ENCODE data around the gene CAV1. TPM values are rescaled to one million over a fixed set of nuclear protein-coding genes. Genes with fewer than 3 reads are reported as not detected.

The CAV1 gene
- total and polyA plus RNA-seq, 4 donors = 121 to 616 (median 323) TPM

DNA sequence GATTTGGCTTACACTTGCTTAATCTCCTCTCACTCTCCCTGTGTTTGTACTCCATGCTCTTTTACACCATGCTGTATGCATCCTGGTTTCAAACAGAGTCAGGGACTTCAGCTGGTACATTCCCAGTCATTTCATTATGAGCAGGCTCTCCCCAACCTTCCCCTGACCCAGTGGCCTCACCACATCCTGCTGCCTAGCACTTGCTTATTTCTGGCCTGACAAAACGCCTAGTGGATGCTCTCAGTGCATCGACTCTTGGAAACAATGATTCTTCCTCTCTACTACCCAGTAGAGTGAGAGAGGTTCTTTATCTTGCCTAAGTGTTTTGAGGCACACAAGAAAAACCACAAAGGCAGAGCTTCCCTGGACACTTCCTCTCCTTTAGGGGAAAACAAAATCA is 63.4 kb downstream of the CAV1 start:
- ATAC-seq (ENCODE audit: insufficient read depth, low FRiP score) = no peak
- peak; percentile 29 to 58 (median 31) for DNase-seq

DNA sequence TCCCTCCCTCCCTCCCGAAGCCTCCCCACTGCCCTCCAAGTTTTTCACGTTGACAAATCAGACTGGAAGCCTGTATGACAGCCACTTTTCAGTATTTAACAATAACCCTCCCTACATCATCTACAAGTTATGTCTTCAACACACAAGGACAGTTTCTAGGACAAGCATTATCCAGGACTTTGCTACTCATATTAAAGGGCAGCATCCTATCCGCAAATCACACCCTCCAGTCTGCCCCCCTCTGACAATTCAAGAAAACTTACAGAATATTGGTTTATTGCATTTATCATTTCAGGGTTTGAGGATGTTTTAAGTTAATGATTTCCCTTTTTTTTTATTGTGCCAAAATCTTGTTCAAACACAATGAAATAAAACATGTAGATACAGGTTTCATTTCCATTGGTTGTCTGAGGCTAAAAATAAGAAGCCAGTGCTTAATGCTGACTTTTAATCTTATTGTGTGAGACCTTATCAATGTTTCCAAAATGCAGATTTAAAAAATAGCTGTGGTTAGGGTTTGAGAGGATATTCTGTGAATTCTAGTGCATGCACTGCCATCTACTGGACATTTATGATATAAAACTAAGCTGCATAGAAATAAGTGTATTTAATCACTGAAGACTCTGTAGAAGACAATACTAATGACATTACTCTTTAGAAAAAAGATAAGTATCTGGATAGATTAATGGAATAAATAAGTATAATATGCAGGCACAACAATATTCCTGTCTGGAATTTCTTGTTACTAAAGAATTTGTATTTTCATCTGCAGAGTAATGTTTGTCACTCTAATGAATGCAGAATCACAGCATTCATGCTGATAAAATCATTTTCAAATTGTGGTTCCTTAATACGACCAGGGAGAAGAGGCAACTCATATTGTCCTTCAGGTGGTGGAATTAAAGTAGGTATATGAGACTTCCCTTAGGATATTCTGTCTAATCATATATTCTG is 64.1 kb downstream of the CAV1 start:
- Histone ChIP-seq H3K9me3 (ENCODE audit: control insufficient read depth in 4 of 4, insufficient read depth in 3 of 4, low read length in 3 of 4) (no peaks in the 10 kb centered on the region), H3K36me3 (ENCODE audit: control insufficient read depth in 4 of 4, insufficient read depth in 4 of 4, low read length in 4 of 4) (no peaks in the 10 kb centered on the region), H3K4me1 (ENCODE audit: control insufficient read depth in 5 of 5, insufficient read depth in 5 of 5, low read length in 5 of 5) (peaks cover 5 to 29% (median 13%) of the 10 kb centered on the region in 5 donors), H3K4me3 (no peak overlapping the region), H3K27me3 (ENCODE audit: control insufficient read depth in 3 of 3, insufficient read depth in 3 of 3, low read length in 2 of 3) (no peaks in the 10 kb centered on the region), H3K9ac (ENCODE audit: insufficient read depth in 1 of 2, low read length in 2 of 2) (no peak overlapping the region), H3K27ac (ENCODE audit: low read depth in 1 of 2, low read length in 1 of 2) (peak overlapping the region in 1 of 2 donors; percentile 17)
- TF ChIP-seq, protein P1, sequence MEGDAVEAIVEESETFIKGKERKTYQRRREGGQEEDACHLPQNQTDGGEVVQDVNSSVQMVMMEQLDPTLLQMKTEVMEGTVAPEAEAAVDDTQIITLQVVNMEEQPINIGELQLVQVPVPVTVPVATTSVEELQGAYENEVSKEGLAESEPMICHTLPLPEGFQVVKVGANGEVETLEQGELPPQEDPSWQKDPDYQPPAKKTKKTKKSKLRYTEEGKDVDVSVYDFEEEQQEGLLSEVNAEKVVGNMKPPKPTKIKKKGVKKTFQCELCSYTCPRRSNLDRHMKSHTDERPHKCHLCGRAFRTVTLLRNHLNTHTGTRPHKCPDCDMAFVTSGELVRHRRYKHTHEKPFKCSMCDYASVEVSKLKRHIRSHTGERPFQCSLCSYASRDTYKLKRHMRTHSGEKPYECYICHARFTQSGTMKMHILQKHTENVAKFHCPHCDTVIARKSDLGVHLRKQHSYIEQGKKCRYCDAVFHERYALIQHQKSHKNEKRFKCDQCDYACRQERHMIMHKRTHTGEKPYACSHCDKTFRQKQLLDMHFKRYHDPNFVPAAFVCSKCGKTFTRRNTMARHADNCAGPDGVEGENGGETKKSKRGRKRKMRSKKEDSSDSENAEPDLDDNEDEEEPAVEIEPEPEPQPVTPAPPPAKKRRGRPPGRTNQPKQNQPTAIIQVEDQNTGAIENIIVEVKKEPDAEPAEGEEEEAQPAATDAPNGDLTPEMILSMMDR (IDR thresholded peaks at IDR 0.05; ENCODE audit: control extremely low read depth, extremely low read depth) = peak; percentile 63
- DNase-seq = peak in 2 of 3 donors; percentile 88
- ATAC-seq (ENCODE audit: insufficient read depth, low FRiP score) = no peak
- WGBS, 2 donors = 15 to 27% methylated on average over 4 of the region's 4 CpGs

More for the DNA sequence above, 63.4 kb downstream of the CAV1 start:
- H3K4me1 ChIP-seq (ENCODE audit: control insufficient read depth in 5 of 5, insufficient read depth in 5 of 5, low read length in 5 of 5) = peaks cover 5 to 31% (median 9%) of the 10 kb centered on the region in 5 donors
- 5 to 24% methylated on average over 2 of the region's 2 CpGs for WGBS, 2 donors
- H3K9ac ChIP-seq (ENCODE audit: insufficient read depth in 1 of 2, low read length in 2 of 2) = no peak overlapping the region
- peak overlapping the region in 1 of 2 donors; percentile 17 for H3K27ac ChIP-seq (ENCODE audit: low read depth in 1 of 2, low read length in 1 of 2)
- TF ChIP-seq, protein P1 (IDR thresholded peaks at IDR 0.05; ENCODE audit: control extremely low read depth, extremely low read depth) = no peak
- no peaks in the 10 kb centered on the region for H3K9me3 ChIP-seq (ENCODE audit: control insufficient read depth in 4 of 4, insufficient read depth in 3 of 4, low read length in 3 of 4)
- no peak overlapping the region for H3K4me3 ChIP-seq
- no peaks in the 10 kb centered on the region for H3K36me3 ChIP-seq (ENCODE audit: control insufficient read depth in 4 of 4, insufficient read depth in 4 of 4, low read length in 4 of 4)
- no peaks in the 10 kb centered on the region for H3K27me3 ChIP-seq (ENCODE audit: control insufficient read depth in 3 of 3, insufficient read depth in 3 of 3, low read length in 2 of 3)

DNA sequence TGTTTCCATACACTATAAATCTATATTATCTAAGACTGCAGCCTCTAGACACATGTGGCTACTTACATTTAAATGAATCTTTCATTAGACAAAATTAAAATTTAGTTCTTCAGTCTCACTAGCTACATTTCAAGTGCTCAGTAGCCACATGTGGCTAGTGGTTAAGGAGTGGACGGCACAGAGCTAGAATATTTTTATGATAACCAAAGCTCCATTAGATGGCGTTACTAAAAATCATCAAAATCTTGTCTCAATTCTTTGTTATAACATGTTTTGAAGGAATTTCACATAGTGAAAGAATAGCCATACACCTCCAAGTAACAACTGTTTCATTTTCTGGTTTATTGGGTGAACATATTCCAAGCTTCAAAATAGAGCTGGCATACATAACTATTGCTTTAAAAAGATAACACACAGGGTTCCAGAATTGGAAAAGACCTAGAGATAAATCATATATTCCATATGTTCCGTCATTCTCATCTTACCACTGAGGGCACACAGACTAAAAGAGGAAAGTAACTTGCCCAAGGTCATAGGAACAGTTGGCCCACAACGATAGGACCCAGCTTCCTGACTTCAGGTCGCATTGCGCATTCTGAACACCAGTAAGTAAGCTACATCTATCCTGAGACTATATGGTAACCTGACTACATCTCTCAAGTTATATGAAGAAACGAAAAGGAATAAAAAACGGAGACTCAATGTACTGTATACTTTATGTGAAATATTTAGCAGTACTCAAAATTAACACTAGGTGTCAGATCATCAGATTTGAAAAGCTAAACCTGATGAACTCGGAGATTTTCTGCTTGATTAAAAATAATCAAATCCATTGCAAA is 66.6 kb downstream of the CAV1 start:
- no peak for ATAC-seq (ENCODE audit: insufficient read depth, low FRiP score)
- Histone ChIP-seq H3K36me3 (ENCODE audit: control insufficient read depth in 4 of 4, insufficient read depth in 4 of 4, low read length in 4 of 4) (no peaks in the 10 kb centered on the region), H3K27ac (ENCODE audit: low read depth in 1 of 2, low read length in 1 of 2) (no peak overlapping the region), H3K9me3 (ENCODE audit: control insufficient read depth in 4 of 4, insufficient read depth in 3 of 4, low read length in 3 of 4) (no peaks in the 10 kb centered on the region), H3K27me3 (ENCODE audit: control insufficient read depth in 3 of 3, insufficient read depth in 3 of 3, low read length in 2 of 3) (no peaks in the 10 kb centered on the region), H3K4me1 (ENCODE audit: control insufficient read depth in 5 of 5, insufficient read depth in 5 of 5, low read length in 5 of 5) (peaks cover 3 to 27% (median 13%) of the 10 kb centered on the region in 5 donors), H3K4me3 (no peak overlapping the region), H3K9ac (ENCODE audit: insufficient read depth in 1 of 2, low read length in 2 of 2) (no peak overlapping the region)
- 28 to 30% methylated on average over 9 of the region's 9 CpGs for WGBS, 2 donors
- peak in 2 of 3 donors; percentile 42 to 53 for DNase-seq
- TF ChIP-seq, protein P1 (IDR thresholded peaks at IDR 0.05; ENCODE audit: control extremely low read depth, extremely low read depth) = peak; percentile 44

Measured in lung (tissue), 12 donors.